GM23338 (cell line): ENCODE data around the gene LMBR1. TPM values are rescaled to one million over a fixed set of nuclear protein-coding genes. Genes with fewer than 3 reads are reported as not detected.
A peak's percentile ranks its signal among the peaks of the same experiment; 100 is the strongest.

Experiments
- ATAC-seq: fragments of 200-7000 bp; cut with Tn5 transposase; 3 replicates; pipeline ENCODE4 v1.9.1; 2020
- DNase-seq: peaks from one replicate; pipeline ENCODE4 v3.0.0-alpha.2; 2015; ENCODE audit warnings: low spot score
- H2AFZ ChIP-seq: fragments of 200-600 bp; sonication (generic); 2 replicates; pipeline ENCODE4 v1.8.0; 2016; ENCODE audit warnings: antibody characterized with exemption, mild to moderate bottlenecking, moderate library complexity
- H3F3A ChIP-seq: fragments of 200-600 bp; sonication (generic); replicated peaks from 2 replicates; pipeline ENCODE4 v1.8.0; 2017; ENCODE audit warnings: antibody characterized with exemption, mixed run types, low read depth
- H3K27ac ChIP-seq: fragments of 200-600 bp; sonication (generic); 2 replicates; pipeline ENCODE4 v1.6.1; 2016; ENCODE audit warnings: low read depth
- H3K27me3 ChIP-seq: fragments of 200-600 bp; sonication (generic); 2 replicates; pipeline ENCODE4 v1.8.0; 2016; ENCODE audit warnings: mild to moderate bottlenecking, mixed run types, moderate library complexity; ENCODE audit not compliant: insufficient read depth
- H3K36me3 ChIP-seq: fragments of 200-600 bp; sonication (generic); 2 replicates; pipeline ENCODE4 v1.8.0; 2016; ENCODE audit warnings: mild to moderate bottlenecking; ENCODE audit not compliant: insufficient read depth
- H3K4me1 ChIP-seq: fragments of 200-600 bp; sonication (generic); 2 replicates; pipeline ENCODE4 v1.8.0; 2016; ENCODE audit warnings: mild to moderate bottlenecking, moderate library complexity; ENCODE audit not compliant: insufficient read depth
- H3K4me2 ChIP-seq: fragments of 200-600 bp; sonication (generic); 2 replicates; pipeline ENCODE4 v1.7.1; 2017; ENCODE audit warnings: mixed run types
- H3K4me3 ChIP-seq: fragments of 200-600 bp; sonication (generic); 2 replicates; pipeline ENCODE4 v1.6.1; 2016; ENCODE audit warnings: mixed run types
- H3K79me2 ChIP-seq: fragments of 200-600 bp; sonication (generic); replicated peaks from 2 replicates; pipeline ENCODE4 v1.8.0; 2017; ENCODE audit warnings: mild to moderate bottlenecking; ENCODE audit not compliant: insufficient read depth
- H3K9me2 ChIP-seq: fragments of 200-600 bp; sonication (generic); 2 replicates; pipeline ENCODE4 v1.8.0; 2017; ENCODE audit not compliant: insufficient read depth
- H4K20me1 ChIP-seq: fragments of 200-600 bp; sonication (generic); replicated peaks from 2 replicates; pipeline ENCODE4 v1.8.0; 2017; ENCODE audit warnings: mild to moderate bottlenecking; ENCODE audit not compliant: insufficient read depth
- H3K27ac Mint-ChIP-seq: 2 replicates; pipeline ENCODE4 v1.8.0; 2020; ENCODE audit warnings: inconsistent platforms, mild to moderate bottlenecking, moderate library complexity, mixed read lengths
- H3K27me3 Mint-ChIP-seq: 3 replicates; pipeline ENCODE4 v1.8.0; 2022; ENCODE audit warnings: low read depth, mild to moderate bottlenecking, moderate library complexity, mixed read lengths, inconsistent platforms; ENCODE audit not compliant: insufficient read depth, poor library complexity
- H3K36me3 Mint-ChIP-seq: 3 replicates; pipeline ENCODE4 v1.8.0; 2021; ENCODE audit warnings: low read depth, mild to moderate bottlenecking, inconsistent platforms, moderate library complexity, mixed read lengths
- H3K4me1 Mint-ChIP-seq: 3 replicates; pipeline ENCODE4 v1.8.0; 2020; ENCODE audit warnings: mild to moderate bottlenecking, inconsistent platforms, mixed read lengths
- H3K4me3 Mint-ChIP-seq: 3 replicates; pipeline ENCODE4 v1.8.0; 2021; ENCODE audit warnings: moderate library complexity, mild to moderate bottlenecking, inconsistent platforms, mixed read lengths
- H3K9me3 Mint-ChIP-seq: 3 replicates; pipeline ENCODE4 v1.8.0; 2020; ENCODE audit warnings: moderate library complexity, mild to moderate bottlenecking, inconsistent platforms, mixed read lengths
- CREB1 ChIP-seq: fragments of 250-450 bp; sonication (Bioruptor Pico); IDR thresholded peaks from 2 replicates; pipeline ENCODE4 v1.5.0; 2020; ENCODE audit warnings: low read depth, mild to moderate bottlenecking, moderate library complexity
- EZH2phosphoT487 ChIP-seq: fragments of 200-600 bp; sonication (generic); IDR thresholded peaks from one replicate; pipeline ENCODE4 v1.8.1; 2018; ENCODE audit warnings: antibody characterized with exemption; ENCODE audit not compliant: unreplicated experiment
- JUNB ChIP-seq: IDR thresholded peaks from one replicate; pipeline ENCODE4 v1.6.1; 2016; ENCODE audit warnings: antibody characterized with exemption; ENCODE audit not compliant: unreplicated experiment
- NANOG ChIP-seq: IDR thresholded peaks from 2 replicates; pipeline ENCODE4 v1.6.1; 2016; ENCODE audit warnings: antibody characterized with exemption, borderline replicate concordance
- POLR2AphosphoS5 ChIP-seq: IDR thresholded peaks from 2 replicates; pipeline ENCODE4 v1.6.1; 2016; ENCODE audit warnings: antibody characterized with exemption, low read depth
- STAT1 ChIP-seq: IDR thresholded peaks from one replicate; pipeline ENCODE4 v1.6.1; 2016; ENCODE audit warnings: antibody characterized with exemption; ENCODE audit not compliant: unreplicated experiment
- ZNF114 ChIP-seq: fragments of 250-450 bp; sonication (Bioruptor Pico); IDR thresholded peaks from 2 replicates; pipeline ENCODE4 v1.5.0; 2020; ENCODE audit warnings: mild to moderate bottlenecking, moderate library complexity
- ZNF331 ChIP-seq: fragments of 250-450 bp; sonication (Bioruptor Pico); IDR thresholded peaks from 2 replicates; pipeline ENCODE4 v1.5.0; 2020; ENCODE audit warnings: low read depth, mild to moderate bottlenecking, moderate library complexity
- ZNF462 ChIP-seq: fragments of 250-450 bp; sonication (Bioruptor Pico); IDR thresholded peaks from 2 replicates; pipeline ENCODE4 v1.5.0; 2020; ENCODE audit warnings: mild to moderate bottlenecking, moderate library complexity
- polyA plus RNA-seq: library from polyadenylated mRNA; unstranded; fragments of >200 nt; fragmentation: Nextera tagmentation; extraction: Ambion mirVana; gene quantifications from 2 replicates; pipeline ENCODE4 v1.2.1, GENCODE V29; 2016
- total RNA-seq: library from RNA; depleted of rRNA; stranded (reverse); fragments of >200 nt; shearing (Covaris generic); gene quantifications from 2 replicates; pipeline ENCODE4 v1.2.3, GENCODE V29; 2014
- TF ChIP-seq, protein P1 (sequence below): IDR thresholded peaks from one replicate; pipeline ENCODE4 v1.6.1; 2018; ENCODE audit warnings: antibody characterized with exemption; ENCODE audit not compliant: unreplicated experiment
- TF ChIP-seq, protein P2 (sequence below): IDR thresholded peaks from 2 replicates; pipeline ENCODE4 v1.6.1; 2016; ENCODE audit warnings: antibody characterized with exemption

Gene LMBR1
- total and polyA plus RNA-seq, 2 experiments from 2014 or later, result 21.8 to 90.1 TPM

DNA sequence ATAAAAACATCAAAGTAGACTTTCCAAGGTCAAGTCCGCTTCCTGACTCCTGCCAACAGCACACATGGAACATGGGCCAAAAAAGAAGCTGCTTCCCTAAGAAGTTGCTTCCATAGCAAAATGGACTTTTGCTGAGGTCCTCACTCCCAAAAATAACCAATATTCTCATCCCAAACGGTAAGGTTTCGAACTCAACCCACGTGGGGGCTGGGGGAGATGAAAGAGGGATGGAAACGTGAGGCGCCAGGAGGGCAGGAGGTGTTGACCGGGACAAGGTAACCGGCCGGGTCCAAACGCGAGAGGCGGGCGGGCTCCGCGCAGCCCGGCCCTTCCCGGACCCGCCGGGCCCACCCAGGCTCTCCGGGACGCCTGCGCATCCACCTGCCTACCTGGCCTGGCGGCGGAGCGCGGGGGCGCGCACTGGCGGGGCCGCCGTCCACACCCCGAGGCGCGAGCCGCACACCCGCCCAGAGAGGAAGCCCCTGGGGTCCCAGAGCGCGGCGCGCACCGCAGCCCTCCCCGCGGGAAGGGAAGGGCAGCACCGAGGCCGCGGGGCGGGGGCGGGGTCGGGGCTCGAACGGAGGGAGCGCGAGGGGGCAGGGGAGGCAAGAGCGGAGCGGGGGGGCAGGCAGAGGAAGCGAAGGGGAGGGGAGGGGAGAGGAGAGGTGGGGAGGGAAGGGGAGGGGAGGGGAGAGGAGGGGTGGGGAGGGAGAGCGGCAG is 742 bp downstream of the LMBR1 start:
- ATAC-seq (peak; percentile 70), DNase-seq (peak; percentile 83)
- Histone ChIP-seq H3K79me2 (peaks cover 50% of the 10 kb centered on the region), H3K9me2 (no peaks in the 10 kb centered on the region), H3K27me3 (no peaks in the 10 kb centered on the region), H3K4me3 (peak overlapping the region; percentile 94), H3K36me3 (no peaks in the 10 kb centered on the region), H4K20me1 (peaks cover 15% of the 10 kb centered on the region), H3K4me2 (peak overlapping the region; percentile 92), H3F3A (no peaks in the 10 kb centered on the region), H2AFZ (peak overlapping the region; percentile 96; the same call in 1 of the 2 replicates), H3K27ac (0 out of 2 replicates have a peak overlapping the region, but pooled peaks have one; percentile 67), H3K4me1 (peaks cover 9% of the 10 kb centered on the region; the same call in 1 of the 2 replicates)
- Mint-ChIP-seq H3K4me1 (peaks cover 11% of the 10 kb centered on the region), H3K27ac (peak overlapping the region; percentile 93), H3K4me3 (peak overlapping the region; percentile 95), H3K36me3 (peaks cover 15% of the 10 kb centered on the region), H3K9me3 (no peaks in the 10 kb centered on the region; the same call in 2 of the 3 replicates), H3K27me3 (peaks cover 5% of the 10 kb centered on the region)
- TF ChIP-seq POLR2AphosphoS5 (peak; percentile 18; the same call in 1 of the 2 replicates), ZNF114 (no peak)

DNA sequence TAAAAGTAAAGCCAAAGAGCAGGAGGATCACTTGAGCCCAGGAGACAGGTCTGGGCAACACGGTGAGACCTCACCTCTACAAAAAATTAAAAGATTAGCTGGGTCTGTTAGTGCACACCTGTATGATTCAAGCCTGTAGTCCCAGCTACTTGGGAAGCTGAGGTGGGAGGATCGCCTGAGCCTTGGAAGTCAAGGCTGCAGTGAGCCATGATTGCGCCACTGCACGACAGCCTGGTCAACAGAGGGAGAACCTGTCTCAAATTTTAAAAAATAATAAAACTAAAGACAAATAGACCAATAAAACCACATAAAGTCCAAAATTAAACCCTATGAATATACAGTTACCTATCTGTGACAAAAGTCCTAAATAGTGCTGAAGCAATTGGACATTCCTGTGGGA is 3.2 kb downstream of the LMBR1 start:
- ATAC-seq, result no peak
- DNase-seq, result no peak
- H3K4me1 ChIP-seq, result peaks cover 9% of the 10 kb centered on the region; the same call in 1 of the 2 replicates
- Mint-ChIP-seq H3K4me3 (no peak overlapping the region), H3K36me3 (peaks cover 23% of the 10 kb centered on the region), H3K4me1 (peaks cover 11% of the 10 kb centered on the region), H3K9me3 (no peaks in the 10 kb centered on the region; the same call in 2 of the 3 replicates), H3K27me3 (peaks cover 7% of the 10 kb centered on the region), H3K27ac (no peak overlapping the region)
- H3K36me3 ChIP-seq, result no peaks in the 10 kb centered on the region
- no peaks in the 10 kb centered on the region for H3K9me2 ChIP-seq
- H2AFZ ChIP-seq, result no peak overlapping the region
- no peaks in the 10 kb centered on the region for H3K27me3 ChIP-seq
- no peaks in the 10 kb centered on the region for H3F3A ChIP-seq
- H3K4me2 ChIP-seq, result no peak overlapping the region
- peaks cover 74% of the 10 kb centered on the region for H3K79me2 ChIP-seq
- H3K27ac ChIP-seq, result peak overlapping the region; percentile 73; the same call in 1 of the 2 replicates
- H3K4me3 ChIP-seq, result no peak overlapping the region
- peaks cover 28% of the 10 kb centered on the region for H4K20me1 ChIP-seq
- no peak for TF ChIP-seq JUNB
- TF ChIP-seq, protein P1, sequence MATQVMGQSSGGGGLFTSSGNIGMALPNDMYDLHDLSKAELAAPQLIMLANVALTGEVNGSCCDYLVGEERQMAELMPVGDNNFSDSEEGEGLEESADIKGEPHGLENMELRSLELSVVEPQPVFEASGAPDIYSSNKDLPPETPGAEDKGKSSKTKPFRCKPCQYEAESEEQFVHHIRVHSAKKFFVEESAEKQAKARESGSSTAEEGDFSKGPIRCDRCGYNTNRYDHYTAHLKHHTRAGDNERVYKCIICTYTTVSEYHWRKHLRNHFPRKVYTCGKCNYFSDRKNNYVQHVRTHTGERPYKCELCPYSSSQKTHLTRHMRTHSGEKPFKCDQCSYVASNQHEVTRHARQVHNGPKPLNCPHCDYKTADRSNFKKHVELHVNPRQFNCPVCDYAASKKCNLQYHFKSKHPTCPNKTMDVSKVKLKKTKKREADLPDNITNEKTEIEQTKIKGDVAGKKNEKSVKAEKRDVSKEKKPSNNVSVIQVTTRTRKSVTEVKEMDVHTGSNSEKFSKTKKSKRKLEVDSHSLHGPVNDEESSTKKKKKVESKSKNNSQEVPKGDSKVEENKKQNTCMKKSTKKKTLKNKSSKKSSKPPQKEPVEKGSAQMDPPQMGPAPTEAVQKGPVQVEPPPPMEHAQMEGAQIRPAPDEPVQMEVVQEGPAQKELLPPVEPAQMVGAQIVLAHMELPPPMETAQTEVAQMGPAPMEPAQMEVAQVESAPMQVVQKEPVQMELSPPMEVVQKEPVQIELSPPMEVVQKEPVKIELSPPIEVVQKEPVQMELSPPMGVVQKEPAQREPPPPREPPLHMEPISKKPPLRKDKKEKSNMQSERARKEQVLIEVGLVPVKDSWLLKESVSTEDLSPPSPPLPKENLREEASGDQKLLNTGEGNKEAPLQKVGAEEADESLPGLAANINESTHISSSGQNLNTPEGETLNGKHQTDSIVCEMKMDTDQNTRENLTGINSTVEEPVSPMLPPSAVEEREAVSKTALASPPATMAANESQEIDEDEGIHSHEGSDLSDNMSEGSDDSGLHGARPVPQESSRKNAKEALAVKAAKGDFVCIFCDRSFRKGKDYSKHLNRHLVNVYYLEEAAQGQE, result no peak
- TF ChIP-seq NANOG, result no peak
- no peak for TF ChIP-seq POLR2AphosphoS5
- TF ChIP-seq ZNF331 (CRISPR knock-in tag), result no peak
- no peak for TF ChIP-seq STAT1
- TF ChIP-seq, protein P2, sequence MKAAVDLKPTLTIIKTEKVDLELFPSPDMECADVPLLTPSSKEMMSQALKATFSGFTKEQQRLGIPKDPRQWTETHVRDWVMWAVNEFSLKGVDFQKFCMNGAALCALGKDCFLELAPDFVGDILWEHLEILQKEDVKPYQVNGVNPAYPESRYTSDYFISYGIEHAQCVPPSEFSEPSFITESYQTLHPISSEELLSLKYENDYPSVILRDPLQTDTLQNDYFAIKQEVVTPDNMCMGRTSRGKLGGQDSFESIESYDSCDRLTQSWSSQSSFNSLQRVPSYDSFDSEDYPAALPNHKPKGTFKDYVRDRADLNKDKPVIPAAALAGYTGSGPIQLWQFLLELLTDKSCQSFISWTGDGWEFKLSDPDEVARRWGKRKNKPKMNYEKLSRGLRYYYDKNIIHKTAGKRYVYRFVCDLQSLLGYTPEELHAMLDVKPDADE, result no peak
- TF ChIP-seq CREB1 (CRISPR knock-in tag), result no peak
- TF ChIP-seq EZH2phosphoT487, result no peak
- TF ChIP-seq ZNF462 (CRISPR knock-in tag), result no peak
